ENCODE measurements around the gene TTC39B. TPM values are rescaled to one million over a fixed set of nuclear protein-coding genes. Genes with fewer than 3 reads are reported as not detected.
"Not testable (repeated sequence)": the region's sequence is repeated elsewhere in the genome, so short reads cannot be mapped to it uniquely, and the experiment has no call there.

Gene TTC39B
- total and polyA plus RNA-seq, 2 of the 8 experiments (the other 6 are each of a cell fraction or from before 2014, with no cell fraction given) = 1.6 to 10.9 TPM

DNA sequence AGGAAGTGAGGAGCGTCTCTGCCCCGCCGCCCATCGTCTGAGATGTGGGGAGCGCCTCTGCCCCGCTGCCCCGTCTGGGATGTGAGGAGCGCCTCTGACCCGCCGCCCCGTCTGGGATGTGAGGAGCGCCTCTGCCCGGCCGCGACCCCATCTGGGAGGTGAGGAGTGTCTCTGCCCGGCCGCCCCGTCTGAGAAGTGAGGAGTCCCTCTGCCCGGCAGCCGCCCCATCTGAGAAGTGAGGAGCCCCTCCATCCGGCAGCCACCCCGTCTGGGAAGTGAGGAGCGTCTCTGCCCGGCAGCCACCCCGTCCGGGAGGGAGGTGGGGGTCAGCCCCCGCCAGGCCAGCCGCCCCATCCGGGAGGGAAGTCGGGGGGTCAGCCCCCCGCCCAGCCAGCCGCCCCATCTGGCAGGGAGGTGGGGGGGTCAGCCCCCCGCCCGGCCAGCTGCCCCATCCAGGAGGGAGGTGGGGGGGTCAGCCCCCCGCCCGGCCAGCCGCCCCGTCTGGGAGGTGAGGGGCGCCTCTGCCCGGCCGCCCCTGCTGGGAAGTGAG, 73.0 kb downstream of the TTC39B start:
- H2BK15ac ChIP-seq (ENCODE audit: low read length); H3K27ac ChIP-seq (ENCODE audit: low read depth, low read length); H3K18ac ChIP-seq (ENCODE audit: extremely low read depth, low read length); H3K79me1 ChIP-seq (ENCODE audit: low read depth, low read length); H3K4me1 ChIP-seq (replicated peaks in 1 of 4; ENCODE audit: control insufficient read depth in 3 of 4, insufficient read depth in 4 of 4, low read length in 3 of 4); FAIRE-seq; DNase-seq (ENCODE audit: low read depth in 1 of 2, low spot score in 2 of 2); H3K9me3 ChIP-seq (ENCODE audit: insufficient read depth in 2 of 2, low read depth in 1 of 2, low read length in 1 of 2); H4K5ac ChIP-seq (ENCODE audit: insufficient read length, low read depth, low read length); H3K79me2 ChIP-seq (ENCODE audit: control insufficient read depth in 1 of 2, insufficient read depth in 2 of 2, low read length in 2 of 2); H3K9ac ChIP-seq (replicated peaks in 1 of 4; ENCODE audit: extremely low read depth in 1 of 4, low read depth in 3 of 4, low read length in 3 of 4); H2BK5ac ChIP-seq (ENCODE audit: low read depth, low read length); H4K20me1 ChIP-seq (replicated peaks in 1 of 2; ENCODE audit: control insufficient read depth in 1 of 2, insufficient read depth in 2 of 2, low read length in 2 of 2); H4K91ac ChIP-seq (replicated peaks; ENCODE audit: insufficient read length, low read length); H3K4ac ChIP-seq (replicated peaks; ENCODE audit: insufficient read length, low read depth, low read length); H3K4me3 ChIP-seq (ENCODE audit: extremely low read depth in 1 of 4, insufficient read depth in 2 of 4, low read depth in 3 of 4, low read length in 4 of 4); H2AFZ ChIP-seq (ENCODE audit: low read length); H3K4me2 ChIP-seq (ENCODE audit: insufficient read depth in 1 of 2, low read depth in 2 of 2, low read length in 2 of 2); POLR2A ChIA-PET (ENCODE audit: partially characterized antibody); H3K14ac ChIP-seq (ENCODE audit: insufficient read length); H3K56ac ChIP-seq (replicated peaks; ENCODE audit: insufficient read length, low read depth, low read length); CTCF ChIA-PET (ENCODE audit: partially characterized antibody); H3K36me3 ChIP-seq (ENCODE audit: control insufficient read depth in 2 of 4, insufficient read depth in 4 of 4, low read length in 3 of 4); H3K23ac ChIP-seq (ENCODE audit: insufficient read length); H2BK120ac ChIP-seq (replicated peaks; ENCODE audit: low read depth, low read length); H2BK12ac ChIP-seq (ENCODE audit: low read depth, low read length); H2BK20ac ChIP-seq (ENCODE audit: low read length); H3K27me3 ChIP-seq (replicated peaks in 1 of 4; ENCODE audit: control insufficient read depth in 3 of 4, extremely low read depth in 1 of 4, insufficient read depth in 3 of 4, low read length in 3 of 4); H3K23me2 ChIP-seq (ENCODE audit: low read depth, low read length); H2AK5ac ChIP-seq (ENCODE audit: low read depth, low read length); H4K8ac ChIP-seq (ENCODE audit: extremely low read depth, insufficient read depth, low read length): not testable (repeated sequence)
- 100% methylated on average over 6 of the region's 41 CpGs; no CpG with 5 or more reads in 1 of the 2 experiments for WGBS, 2 experiments (ENCODE audit: extremely low coverage in 1 of 2, insufficient coverage in 1 of 2, insufficient read length in 1 of 2, insufficient replicate concordance in 2 of 2, low coverage in 1 of 2, low lambda C conversion rate in 2 of 2, missing lambda C conversion rate in 1 of 2)

DNA sequence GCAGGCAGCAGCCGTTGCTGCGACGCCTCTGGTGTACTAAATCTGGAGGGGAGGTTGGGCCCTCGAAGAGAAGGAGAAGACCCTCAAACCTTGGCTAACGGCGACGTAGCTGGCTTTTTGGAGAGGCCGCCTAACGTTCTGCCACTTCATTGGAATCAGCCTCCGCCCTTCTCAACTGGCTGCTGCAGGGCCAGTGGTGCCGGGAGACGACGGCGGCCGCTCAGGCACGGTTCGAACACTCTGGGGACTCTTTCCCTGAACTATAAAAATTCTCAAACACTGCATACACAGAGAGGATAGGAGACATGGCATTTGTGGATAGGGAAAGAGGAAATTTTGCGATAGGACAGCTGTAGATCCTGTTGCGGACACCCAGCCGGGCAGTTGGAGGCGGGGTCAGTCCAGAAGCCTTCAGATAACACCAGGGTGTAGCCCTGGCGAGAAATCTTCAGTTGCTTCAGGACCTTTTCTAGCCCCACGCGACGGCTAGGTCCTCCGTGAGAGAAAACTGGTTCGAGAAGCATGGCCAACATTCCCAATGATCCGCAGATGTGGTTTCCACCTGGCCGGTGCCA, 74.2 kb downstream of the TTC39B start:
- H3K9ac ChIP-seq (replicated peaks in 1 of 4; ENCODE audit: extremely low read depth in 1 of 4, low read depth in 3 of 4, low read length in 3 of 4); H3K4me1 ChIP-seq (replicated peaks in 1 of 4; ENCODE audit: control insufficient read depth in 3 of 4, insufficient read depth in 4 of 4, low read length in 3 of 4); H3K14ac ChIP-seq (ENCODE audit: insufficient read length); DNase-seq (ENCODE audit: low read depth in 1 of 2, low spot score in 2 of 2); H3K4ac ChIP-seq (replicated peaks; ENCODE audit: insufficient read length, low read depth, low read length); H4K5ac ChIP-seq (ENCODE audit: insufficient read length, low read depth, low read length); H3K4me3 ChIP-seq (ENCODE audit: extremely low read depth in 1 of 4, insufficient read depth in 2 of 4, low read depth in 3 of 4, low read length in 4 of 4); H2BK12ac ChIP-seq (ENCODE audit: low read depth, low read length); H3K79me2 ChIP-seq (ENCODE audit: control insufficient read depth in 1 of 2, insufficient read depth in 2 of 2, low read length in 2 of 2); H3K56ac ChIP-seq (replicated peaks; ENCODE audit: insufficient read length, low read depth, low read length); H3K23me2 ChIP-seq (ENCODE audit: low read depth, low read length); H3K79me1 ChIP-seq (ENCODE audit: low read depth, low read length); H2AK5ac ChIP-seq (ENCODE audit: low read depth, low read length); H4K8ac ChIP-seq (ENCODE audit: extremely low read depth, insufficient read depth, low read length); POLR2A ChIA-PET (ENCODE audit: partially characterized antibody); H2BK120ac ChIP-seq (replicated peaks; ENCODE audit: low read depth, low read length); H2AFZ ChIP-seq (ENCODE audit: low read length); H3K36me3 ChIP-seq (ENCODE audit: control insufficient read depth in 2 of 4, insufficient read depth in 4 of 4, low read length in 3 of 4); H3K9me3 ChIP-seq (ENCODE audit: insufficient read depth in 2 of 2, low read depth in 1 of 2, low read length in 1 of 2); H3K23ac ChIP-seq (ENCODE audit: insufficient read length); H4K20me1 ChIP-seq (replicated peaks in 1 of 2; ENCODE audit: control insufficient read depth in 1 of 2, insufficient read depth in 2 of 2, low read length in 2 of 2); FAIRE-seq; H2BK20ac ChIP-seq (ENCODE audit: low read length); H3K27me3 ChIP-seq (replicated peaks in 1 of 4; ENCODE audit: control insufficient read depth in 3 of 4, extremely low read depth in 1 of 4, insufficient read depth in 3 of 4, low read length in 3 of 4); H2BK5ac ChIP-seq (ENCODE audit: low read depth, low read length); H3K18ac ChIP-seq (ENCODE audit: extremely low read depth, low read length); H3K27ac ChIP-seq (ENCODE audit: low read depth, low read length); H2BK15ac ChIP-seq (ENCODE audit: low read length); H3K4me2 ChIP-seq (ENCODE audit: insufficient read depth in 1 of 2, low read depth in 2 of 2, low read length in 2 of 2); H4K91ac ChIP-seq (replicated peaks; ENCODE audit: insufficient read length, low read length): not testable (repeated sequence)
- 94% methylated on average over 19 of the region's 29 CpGs; no CpG with 5 or more reads in 1 of the 2 experiments for WGBS, 2 experiments (ENCODE audit: extremely low coverage in 1 of 2, insufficient coverage in 1 of 2, insufficient read length in 1 of 2, insufficient replicate concordance in 2 of 2, low coverage in 1 of 2, low lambda C conversion rate in 2 of 2, missing lambda C conversion rate in 1 of 2)
- CTCF ChIA-PET (ENCODE audit: partially characterized antibody) = interaction anchor here (0.6 to 2.9 kb wide), 24 partner anchors 9 to 199 kb away, joined by 3 to 65 read pairs (median 6); partner anchors contain the start of gene TTC39B

Measured in H1 (cell line).